Endodermal cell (in vitro differentiated cells): ENCODE measurements around the gene PLEKHG5. TPM values are rescaled to one million over a fixed set of nuclear protein-coding genes. Genes with fewer than 3 reads are reported as not detected.

Experiments
- DNase-seq: peaks from one replicate; pipeline ENCODE4 v3.0.0-alpha.2; 2017
- H3K27ac ChIP-seq: 2 replicates; pipeline ENCODE4 v1.5.1; 2013; ENCODE audit warnings: mild to moderate bottlenecking, low read depth, low read length, moderate library complexity
- H3K27me3 ChIP-seq: 2 replicates; pipeline ENCODE4 v1.6.1; 2013; ENCODE audit warnings: mild to moderate bottlenecking, low read length, moderate library complexity; ENCODE audit not compliant: insufficient read depth, control insufficient read depth, poor library complexity, severe bottlenecking
- H3K36me3 ChIP-seq: 2 replicates; pipeline ENCODE4 v1.7.0; 2013; ENCODE audit warnings: mild to moderate bottlenecking, low read length, moderate library complexity; ENCODE audit not compliant: control insufficient read depth, insufficient read depth
- H3K4me1 ChIP-seq: one replicate; pipeline ENCODE4 v1.7.0; 2013; ENCODE audit warnings: low read length; ENCODE audit not compliant: control insufficient read depth, insufficient read depth
- H3K4me3 ChIP-seq: 2 replicates; pipeline ENCODE4 v1.5.1; 2013; ENCODE audit warnings: mild to moderate bottlenecking, low read length, moderate library complexity
- H3K9ac ChIP-seq: 2 replicates; pipeline ENCODE4 v1.6.1; 2013; ENCODE audit warnings: mild to moderate bottlenecking, low read length, moderate library complexity; ENCODE audit not compliant: poor library complexity, severe bottlenecking; ENCODE audit errors: extremely low read depth
- H3K9me3 ChIP-seq: 2 replicates; pipeline ENCODE4 v1.6.1; 2013; ENCODE audit warnings: mild to moderate bottlenecking, low read length, moderate library complexity; ENCODE audit not compliant: control insufficient read depth
- H3K27ac Mint-ChIP-seq: 2 replicates; pipeline ENCODE4 v1.8.0; 2020; ENCODE audit warnings: mixed read lengths
- H3K27me3 Mint-ChIP-seq: 2 replicates; pipeline ENCODE4 v1.8.0; 2021; ENCODE audit warnings: mild to moderate bottlenecking, mixed read lengths; ENCODE audit not compliant: insufficient read depth
- H3K36me3 Mint-ChIP-seq: 2 replicates; pipeline ENCODE4 v1.8.0; 2020; ENCODE audit warnings: low read depth, mixed read lengths
- H3K4me1 Mint-ChIP-seq: 2 replicates; pipeline ENCODE4 v1.8.0; 2020; ENCODE audit warnings: mixed read lengths
- H3K4me3 Mint-ChIP-seq: 2 replicates; pipeline ENCODE4 v1.8.0; 2020; ENCODE audit warnings: mild to moderate bottlenecking, moderate library complexity, mixed read lengths
- H3K9me3 Mint-ChIP-seq: 2 replicates; pipeline ENCODE4 v1.8.0; 2020; ENCODE audit warnings: mild to moderate bottlenecking, mixed read lengths
- CTCF ChIP-seq: fragments of 200-600 bp; sonication (generic); conservative IDR thresholded peaks from 2 replicates; pipeline ENCODE4 v1.5.0; 2021; ENCODE audit warnings: antibody characterized with exemption, mild to moderate bottlenecking
- WGBS, 2 experiments: methylation state at CpG; one replicate each; pipeline versions ENCODE4 v1.1.5 to v1.1.7; 2013; ENCODE audit warnings: missing lambda C conversion rate in 2 of 2, mixed read lengths in 1 of 2; ENCODE audit not compliant: insufficient coverage in 1 of 2, insufficient read length in 1 of 2; 5-methylcytosine and 5-hydroxymethylcytosine counted together
- total RNA-seq, 2 donors: library from RNA; stranded (reverse); fragmentation: NEBNext Ultra II Directional in 1 of 2; extraction: Animal tissue kit (Norgen Biotek cat#: 25700) in 1 of 2; gene quantifications; 2 replicates in 1 of 2; 3 replicates in 1 of 2; pipeline ENCODE4 v1.2.1, GENCODE V29; 2021

Gene PLEKHG5
- total RNA-seq, 2 donors from 2014 or later: 32.6 to 38.8 TPM

GRCh38 chr1:6515771-6516170, 24.3 kb upstream of the PLEKHG5 start:
- Histone ChIP-seq H3K9me3 (no peaks in the 10 kb centered on the region), H3K9ac (no peak overlapping the region), H3K4me3 (no peak overlapping the region), H3K36me3 (no peaks in the 10 kb centered on the region), H3K27ac (no peak overlapping the region), H3K4me1 (peaks cover 3% of the 10 kb centered on the region), H3K27me3 (no peaks in the 10 kb centered on the region)
- H3K27me3 Mint-ChIP-seq: no peaks in the 10 kb centered on the region
- H3K27ac Mint-ChIP-seq: no peak overlapping the region
- H3K4me3 Mint-ChIP-seq: no peak overlapping the region
- WGBS, 2 experiments: 89 to 100% methylated on average over 4 of the region's 4 CpGs
- H3K4me1 Mint-ChIP-seq: peaks cover 8% of the 10 kb centered on the region
- no peaks in the 10 kb centered on the region for H3K36me3 Mint-ChIP-seq
- no peak for TF ChIP-seq CTCF
- H3K9me3 Mint-ChIP-seq: no peaks in the 10 kb centered on the region
- DNase-seq: no peak

- no peak overlapping the region for H3K9ac ChIP-seq
- H3K4me1 Mint-ChIP-seq: no peaks in the 10 kb centered on the region
- no peaks in the 10 kb centered on the region for H3K36me3 ChIP-seq
Observed at GRCh38 chr1:6513320-6513801, 21.9 kb upstream of the PLEKHG5 start.

GRCh38 chr1:6512908-6513280, 21.4 kb upstream of the PLEKHG5 start:
- DNase-seq: no peak
- H3K4me3 ChIP-seq: no peak overlapping the region
- H3K27ac ChIP-seq: no peak overlapping the region
- Mint-ChIP-seq H3K4me3 (no peak overlapping the region), H3K27me3 (no peaks in the 10 kb centered on the region), H3K4me1 (no peaks in the 10 kb centered on the region), H3K36me3 (no peaks in the 10 kb centered on the region), H3K9me3 (no peaks in the 10 kb centered on the region), H3K27ac (no peak overlapping the region)
- no peak for TF ChIP-seq CTCF
- no peaks in the 10 kb centered on the region for H3K9me3 ChIP-seq
- 87% methylated on average over 8 of the region's 8 CpGs for WGBS, 2 experiments
- H3K9ac ChIP-seq: no peak overlapping the region
- H3K36me3 ChIP-seq: no peaks in the 10 kb centered on the region
- no peaks in the 10 kb centered on the region for H3K4me1 ChIP-seq
- no peaks in the 10 kb centered on the region for H3K27me3 ChIP-seq

More at GRCh38 chr1:6513320-6513801, 21.9 kb upstream of the PLEKHG5 start:
- no peak overlapping the region for H3K27ac Mint-ChIP-seq
- H3K9me3 Mint-ChIP-seq: no peaks in the 10 kb centered on the region
- Histone ChIP-seq H3K27me3 (no peaks in the 10 kb centered on the region), H3K27ac (peak overlapping the region; percentile 41), H3K4me3 (no peak overlapping the region), H3K9me3 (no peaks in the 10 kb centered on the region), H3K4me1 (no peaks in the 10 kb centered on the region)
- 82 to 86% methylated on average over 9 of the region's 9 CpGs for WGBS, 2 experiments
- no peaks in the 10 kb centered on the region for H3K27me3 Mint-ChIP-seq
- no peaks in the 10 kb centered on the region for H3K36me3 Mint-ChIP-seq
- H3K4me3 Mint-ChIP-seq: no peak overlapping the region
- DNase-seq: no peak
- TF ChIP-seq CTCF: no peak
